Measurements from ENCODE around the gene KIFC1.
"Not testable (repeated sequence)": the region's sequence is repeated elsewhere in the genome, so short reads cannot be mapped to it uniquely, and the experiment has no call there.

The KIFC1 gene

DNA sequence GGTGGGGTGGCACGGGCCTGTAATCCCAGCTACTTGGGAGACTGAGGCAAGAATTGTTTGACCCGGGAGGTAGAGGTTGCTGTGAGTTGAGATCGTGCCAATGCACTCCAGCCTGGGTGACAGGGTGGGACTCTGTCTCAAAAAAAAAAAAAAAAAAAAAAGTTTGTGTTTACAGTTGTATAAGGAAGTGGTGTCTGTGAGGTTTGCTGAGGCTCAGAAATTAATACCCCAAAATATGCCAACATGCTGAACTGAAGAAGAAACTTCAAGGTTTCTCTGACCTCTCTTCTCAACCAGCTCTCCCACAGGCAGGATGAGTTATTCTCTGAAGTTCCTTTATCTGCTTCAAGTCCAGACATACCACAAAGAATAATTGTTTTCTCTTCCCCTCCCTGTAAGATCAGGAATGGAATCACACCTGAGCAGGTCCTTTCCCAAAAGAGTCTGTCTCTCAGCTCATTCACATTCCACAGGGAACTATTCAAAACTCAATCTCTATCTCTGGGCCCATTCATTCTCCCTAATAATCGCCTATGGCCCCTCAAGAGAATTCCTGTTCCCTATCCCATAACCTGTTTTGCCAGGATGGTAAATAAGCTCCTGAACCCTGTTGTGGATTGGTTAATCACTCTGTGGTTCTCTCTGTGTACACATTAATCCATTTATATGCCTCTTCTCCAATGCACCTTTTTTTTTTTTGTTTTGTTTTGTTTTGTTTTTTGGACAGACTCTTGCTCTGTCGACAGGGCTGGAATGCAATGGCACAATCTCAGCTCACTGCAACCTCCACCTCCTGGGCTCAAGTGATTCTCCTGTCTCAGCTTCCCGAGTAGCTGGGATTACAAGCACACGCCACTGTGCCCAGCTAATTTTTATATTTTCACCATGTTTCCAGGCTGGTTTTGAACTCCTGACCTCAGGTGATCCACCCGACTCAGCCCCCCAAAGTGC lies 17.4 kb upstream of the KIFC1 start:
- FAIRE-seq, result no peak

GRCh38 chr6:33375143-33375671 lies 16.4 kb upstream of the KIFC1 start:
- no peak for FAIRE-seq
- no peak for DNase-seq (ENCODE audit: low spot score)

More for the DNA sequence above, 17.4 kb upstream of the KIFC1 start:
- no peak for DNase-seq (ENCODE audit: low spot score)

- DNase-seq (ENCODE audit: low spot score) (no peak), FAIRE-seq (no peak)
Observed at GRCh38 chr6:33377171-33377570, 14.5 kb upstream of the KIFC1 start.

DNA sequence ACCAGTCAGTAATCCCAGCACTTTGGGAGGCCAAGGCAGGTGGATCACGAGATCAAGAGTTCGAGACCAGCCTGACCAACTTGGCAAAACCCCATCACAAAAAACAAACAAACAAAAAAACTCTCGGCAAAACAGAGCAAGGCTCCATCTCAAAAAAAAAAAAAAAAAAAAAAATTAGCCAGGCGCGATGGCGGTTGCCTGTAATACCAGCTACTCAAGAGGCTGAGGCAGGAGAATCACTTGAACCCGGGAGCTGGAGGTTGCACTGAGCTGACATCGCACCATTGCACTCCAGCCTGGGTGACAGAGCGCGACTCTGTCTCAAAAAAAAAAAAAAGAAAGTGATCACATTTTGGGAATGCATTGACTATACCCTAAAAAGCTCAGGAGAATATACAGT lies 12.4 kb upstream of the KIFC1 start:
- FAIRE-seq; DNase-seq (ENCODE audit: low spot score): not testable (repeated sequence)

GRCh38 chr6:33380272-33380981 lies 11.2 kb upstream of the KIFC1 start:
- no peak for FAIRE-seq

GRCh38 chr6:33383427-33384185 lies 8.0 kb upstream of the KIFC1 start:
- DNase-seq (ENCODE audit: low spot score), result no peak
- no peak for FAIRE-seq

More at GRCh38 chr6:33380272-33380981, 11.2 kb upstream of the KIFC1 start:
- DNase-seq (ENCODE audit: low spot score), result no peak

DNA sequence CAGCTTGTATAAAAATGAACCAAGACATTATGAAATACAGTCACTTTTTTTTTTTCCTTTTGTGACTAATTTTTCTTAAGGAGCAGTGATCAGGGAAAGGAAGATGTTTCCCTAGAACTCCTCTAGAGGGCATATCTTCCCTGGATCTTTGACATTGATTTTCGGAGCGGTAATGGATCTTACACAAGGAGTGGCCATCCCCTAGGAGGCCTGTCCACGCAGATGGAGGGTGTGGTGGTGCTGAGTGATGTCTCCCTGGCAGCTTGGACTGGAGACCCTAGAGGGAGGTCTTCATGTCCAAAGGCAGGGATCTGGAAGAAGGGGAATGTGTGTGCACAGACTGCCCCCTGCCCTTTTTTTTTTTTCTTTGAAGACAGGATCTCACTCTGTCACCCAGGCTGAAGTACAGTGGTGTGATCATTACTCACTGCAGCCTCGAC lies 7.0 kb upstream of the KIFC1 start:
- FAIRE-seq, result no peak
- peak; percentile 64 for DNase-seq (ENCODE audit: low spot score)

DNA sequence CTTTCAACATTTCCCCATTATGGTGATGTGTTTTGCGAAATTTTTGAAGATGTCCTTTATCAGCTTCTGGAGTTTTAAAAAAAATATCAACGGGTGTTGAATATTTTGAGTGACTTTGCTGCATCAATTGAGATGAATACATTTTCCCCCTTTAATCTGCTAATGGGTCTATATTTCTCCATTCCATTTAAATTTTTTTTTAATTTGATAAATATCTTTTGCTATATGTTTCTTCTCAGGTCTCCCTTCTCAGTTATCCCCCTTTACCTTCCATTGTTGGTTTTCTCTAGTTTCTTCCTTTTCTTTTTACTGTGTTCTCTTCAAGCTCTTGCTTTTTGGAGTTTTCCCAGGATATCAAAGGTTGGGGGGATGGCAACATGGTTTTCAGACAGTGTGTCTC lies 1.4 kb upstream of the KIFC1 start:
- DNase-seq (ENCODE audit: low spot score) (no peak), FAIRE-seq (no peak)

GRCh38 chr6:33390767-33391277 lies 801 bp upstream of the KIFC1 start:
- no peak for FAIRE-seq
- no peak for DNase-seq (ENCODE audit: low spot score)

GRCh38 chr6:33391922-33392594 lies 435 bp downstream of the KIFC1 start:
- DNase-seq (ENCODE audit: low spot score) (peak; percentile 21), FAIRE-seq (no peak)

- DNase-seq (ENCODE audit: low spot score) (no peak), FAIRE-seq (no peak)
Observed at GRCh38 chr6:33392595-33392948, 949 bp downstream of the KIFC1 start.

DNA sequence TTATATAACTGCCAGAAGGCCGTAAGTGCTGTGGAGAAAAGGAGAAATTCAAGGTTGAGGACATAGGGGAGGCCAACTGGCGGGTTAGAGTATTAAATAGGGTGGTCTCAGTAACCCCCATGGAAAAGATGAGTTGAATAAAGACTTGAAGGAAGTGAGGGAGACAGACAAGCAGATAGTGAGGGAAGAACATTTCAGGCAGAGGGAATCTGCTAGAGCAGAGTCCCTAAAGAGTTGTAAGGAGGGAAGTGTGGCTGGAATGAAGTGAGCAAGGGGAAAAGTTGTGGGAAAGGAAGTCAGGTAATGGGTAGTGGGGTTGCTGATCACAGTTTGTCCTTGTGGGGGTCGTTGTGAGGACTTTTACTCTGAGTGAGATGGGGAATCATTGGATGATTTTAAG lies 1.4 kb downstream of the KIFC1 start:
- DNase-seq (ENCODE audit: low spot score), result no peak
- no peak for FAIRE-seq

GRCh38 chr6:33397541-33397940 lies 5.9 kb downstream of the KIFC1 start:
- no peak for FAIRE-seq
- DNase-seq (ENCODE audit: low spot score), result no peak

- FAIRE-seq; DNase-seq (ENCODE audit: low spot score): not testable (repeated sequence)
Observed at GRCh38 chr6:33398601-33399000, 7.0 kb downstream of the KIFC1 start.

DNA sequence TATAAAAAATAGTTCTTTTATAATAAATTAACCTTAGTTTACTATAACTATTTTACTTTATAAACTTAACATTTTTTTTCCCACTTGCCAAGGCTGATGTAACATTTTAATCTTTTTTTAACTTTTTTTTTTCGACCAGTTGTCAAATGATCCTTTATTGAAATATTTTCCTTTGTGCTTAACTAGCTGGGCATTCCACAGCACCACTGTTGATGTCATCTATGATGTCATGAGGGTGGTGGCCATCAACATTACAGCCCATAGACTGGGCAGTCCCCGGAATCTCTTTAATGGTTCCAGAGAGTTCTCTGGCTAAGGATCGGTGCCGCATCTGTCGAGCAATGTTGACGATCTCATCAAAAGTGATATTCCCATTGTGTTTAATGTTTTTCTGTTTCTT lies 8.3 kb downstream of the KIFC1 start:
- FAIRE-seq; DNase-seq (ENCODE audit: low spot score): not testable (repeated sequence)

DNA sequence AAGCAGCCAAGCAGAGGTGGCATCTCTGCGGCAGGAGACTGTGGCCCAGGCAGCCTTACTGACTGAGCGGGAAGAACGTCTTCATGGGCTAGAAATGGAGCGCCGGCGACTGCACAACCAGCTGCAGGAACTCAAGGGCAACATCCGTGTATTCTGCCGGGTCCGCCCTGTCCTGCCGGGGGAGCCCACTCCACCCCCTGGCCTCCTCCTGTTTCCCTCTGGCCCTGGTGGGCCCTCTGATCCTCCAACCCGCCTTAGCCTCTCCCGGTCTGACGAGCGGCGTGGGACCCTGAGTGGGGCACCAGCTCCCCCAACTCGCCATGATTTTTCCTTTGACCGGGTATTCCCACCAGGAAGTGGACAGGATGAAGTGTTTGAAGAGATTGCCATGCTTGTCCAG lies 13.3 kb downstream of the KIFC1 start:
- DNase-seq (ENCODE audit: low spot score) (no peak), FAIRE-seq (no peak)

GRCh38 chr6:33405386-33405940 lies 13.8 kb downstream of the KIFC1 start:
- FAIRE-seq (no peak), DNase-seq (ENCODE audit: low spot score) (no peak)

DNA sequence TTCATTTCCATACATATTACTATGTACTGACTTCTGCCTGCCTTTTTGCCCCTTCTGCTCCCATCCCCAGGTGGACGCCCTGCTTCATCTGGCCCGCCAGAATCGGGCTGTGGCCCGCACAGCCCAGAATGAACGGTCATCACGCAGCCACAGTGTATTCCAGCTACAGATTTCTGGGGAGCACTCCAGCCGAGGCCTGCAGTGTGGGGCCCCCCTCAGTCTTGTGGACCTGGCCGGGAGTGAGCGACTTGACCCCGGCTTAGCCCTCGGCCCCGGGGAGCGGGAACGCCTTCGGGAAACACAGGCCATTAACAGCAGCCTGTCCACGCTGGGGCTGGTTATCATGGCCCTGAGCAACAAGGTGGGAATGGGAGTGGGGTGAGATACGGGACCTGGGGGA lies 14.5 kb downstream of the KIFC1 start:
- no peak for FAIRE-seq

DNA sequence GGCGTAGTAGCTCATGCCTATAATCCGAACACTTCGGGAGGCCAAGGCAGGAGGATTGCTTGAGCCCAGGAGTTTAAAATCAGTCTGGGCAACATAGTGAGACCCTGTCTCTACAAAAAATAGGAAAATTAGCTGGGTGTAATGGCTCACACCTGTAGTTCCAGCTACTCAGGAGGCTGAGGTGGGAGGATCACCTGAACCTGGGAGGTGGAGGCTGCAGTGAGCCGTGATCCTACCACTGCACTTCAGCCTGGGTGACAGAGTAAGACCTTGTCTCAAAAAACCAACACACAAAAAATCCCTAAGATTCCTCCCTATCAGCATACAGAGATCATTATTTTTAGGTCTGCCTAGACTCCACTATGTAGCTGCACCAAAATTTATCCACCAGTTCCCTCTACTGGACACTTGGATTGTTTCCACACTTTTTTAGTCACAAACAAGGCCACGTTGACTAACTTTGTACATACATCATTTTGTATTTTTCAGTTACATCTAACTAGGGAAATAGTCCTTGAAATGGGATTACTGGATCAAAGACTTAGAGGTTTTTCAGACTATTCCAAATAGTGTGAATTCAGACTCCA lies 15.6 kb downstream of the KIFC1 start:
- FAIRE-seq (no peak), DNase-seq (ENCODE audit: low spot score) (no peak)

More for the DNA sequence above, 14.5 kb downstream of the KIFC1 start:
- DNase-seq (ENCODE audit: low spot score), result no peak
